ENCODE measurements around the gene LRRC18. TPM values are rescaled to one million over a fixed set of nuclear protein-coding genes. Genes with fewer than 3 reads are reported as not detected.
A peak's percentile ranks its signal among the peaks of the same experiment; 100 is the strongest.

The LRRC18 gene
- total RNA-seq, 1 experiment from 2014 or later, result not detected

GRCh38 chr10:48947690-48948469 is 8.2 kb upstream of the LRRC18 start:
- DNase-seq (ENCODE audit: low spot score), result no peak

GRCh38 chr10:48946891-48947500 is 7.4 kb upstream of the LRRC18 start:
- no peak for DNase-seq (ENCODE audit: low spot score)
- in situ Hi-C loops (cut with HindIII; ENCODE audit: low sequenced_read_pairs), result no loop called here

More at GRCh38 chr10:48947690-48948469, 8.2 kb upstream of the LRRC18 start:
- in situ Hi-C loops (cut with HindIII; ENCODE audit: low sequenced_read_pairs), result no loop called here

- no peak for DNase-seq (ENCODE audit: low spot score)
- in situ Hi-C loops (cut with HindIII; ENCODE audit: low sequenced_read_pairs), result no loop called here
These were observed 6.7 kb upstream of the LRRC18 start for GRCh38 chr10:48946332-48946731.

GRCh38 chr10:48945441-48946130 is 5.9 kb upstream of the LRRC18 start:
- in situ Hi-C loops (cut with HindIII; ENCODE audit: low sequenced_read_pairs), result no loop called here
- no peak for DNase-seq (ENCODE audit: low spot score)

GRCh38 chr10:48944171-48944570 is 4.5 kb upstream of the LRRC18 start:
- DNase-seq (ENCODE audit: low spot score), result peak; percentile 30
- in situ Hi-C loops (cut with HindIII; ENCODE audit: low sequenced_read_pairs), result no loop called here

GRCh38 chr10:48943096-48943495 is 3.5 kb upstream of the LRRC18 start:
- in situ Hi-C loops (cut with HindIII; ENCODE audit: low sequenced_read_pairs), result no loop called here
- no peak for DNase-seq (ENCODE audit: low spot score)

- DNase-seq (ENCODE audit: low spot score), result no peak
- in situ Hi-C loops (cut with HindIII; ENCODE audit: low sequenced_read_pairs), result no loop called here
These were observed 1.9 kb upstream of the LRRC18 start for GRCh38 chr10:48941427-48942075.

- in situ Hi-C loops (cut with HindIII; ENCODE audit: low sequenced_read_pairs), result no loop called here
- DNase-seq (ENCODE audit: low spot score), result no peak
These were observed 1.3 kb upstream of the LRRC18 start for GRCh38 chr10:48940958-48941357.

- in situ Hi-C loops (cut with HindIII; ENCODE audit: low sequenced_read_pairs), result no loop called here
- no peak for DNase-seq (ENCODE audit: low spot score)
These were observed 732 bp upstream of the LRRC18 start for GRCh38 chr10:48940372-48940771.

- in situ Hi-C loops (cut with HindIII; ENCODE audit: low sequenced_read_pairs), result no loop called here
- DNase-seq (ENCODE audit: low spot score), result no peak
These were observed 577 bp downstream of the LRRC18 start for GRCh38 chr10:48938990-48939536.

- in situ Hi-C loops (cut with HindIII; ENCODE audit: low sequenced_read_pairs), result no loop called here
- no peak for DNase-seq (ENCODE audit: low spot score)
These were observed 1.4 kb downstream of the LRRC18 start for GRCh38 chr10:48938281-48938680.

GRCh38 chr10:48937796-48938195 is 1.8 kb downstream of the LRRC18 start:
- in situ Hi-C loops (cut with HindIII; ENCODE audit: low sequenced_read_pairs), result no loop called here
- DNase-seq (ENCODE audit: low spot score), result no peak

GRCh38 chr10:48935577-48935976 is 4.1 kb downstream of the LRRC18 start:
- in situ Hi-C loops (cut with HindIII; ENCODE audit: low sequenced_read_pairs), result no loop called here
- no peak for DNase-seq (ENCODE audit: low spot score)

GRCh38 chr10:48934672-48935501 is 4.8 kb downstream of the LRRC18 start:
- DNase-seq (ENCODE audit: low spot score), result no peak
- in situ Hi-C loops (cut with HindIII; ENCODE audit: low sequenced_read_pairs), result no loop called here

- in situ Hi-C loops (cut with HindIII; ENCODE audit: low sequenced_read_pairs), result no loop called here
- DNase-seq (ENCODE audit: low spot score), result peak; percentile 45
These were observed 6.6 kb downstream of the LRRC18 start for GRCh38 chr10:48932831-48933664.

GRCh38 chr10:48931188-48931587 is 8.5 kb downstream of the LRRC18 start:
- no peak for DNase-seq (ENCODE audit: low spot score)
- in situ Hi-C loops (cut with HindIII; ENCODE audit: low sequenced_read_pairs), result no loop called here

- no peak for DNase-seq (ENCODE audit: low spot score)
- in situ Hi-C loops (cut with HindIII; ENCODE audit: low sequenced_read_pairs), result no loop called here
These were observed 10.1 kb downstream of the LRRC18 start for GRCh38 chr10:48929413-48929990.

Data from G401 (cell line).